Omental fat pad (tissue), 4 donors: ENCODE data around the gene ERGIC1. TPM values are rescaled to one million over a fixed set of nuclear protein-coding genes. Genes with fewer than 3 reads are reported as not detected.

Experiments
- ATAC-seq: fragments of 150-250 bp; one replicate; pipeline ENCODE4 v1.9.1; 2016; ENCODE audit warnings: mild to moderate bottlenecking, moderate library complexity; ENCODE audit not compliant: low FRiP score
- DNase-seq: peaks from one replicate; pipeline ENCODE4 v3.0.0-alpha.2; 2019; ENCODE audit warnings: low spot score
- CTCF ChIP-seq, 3 donors: fragments of 450-650 bp; IDR thresholded peaks; one replicate each; pipeline ENCODE4 v1.5.1; 2016 to 2017; ENCODE audit warnings: antibody characterized with exemption in 3 of 3, mild to moderate bottlenecking in 3 of 3, moderate library complexity in 2 of 3
- total RNA-seq, 4 donors: library from RNA; depleted of rRNA; stranded (reverse); fragments of >200 nt; gene quantifications; one replicate each; pipeline ENCODE4 v1.1.0, GENCODE V29; 2016

Gene ERGIC1
- total RNA-seq, 4 donors from 2014 or later: 98.8 to 227 (median 129) TPM

GRCh38 chr5:172903790-172904189 is 69.7 kb downstream of the ERGIC1 start:
- DNase-seq (peak; percentile 79), ATAC-seq (no peak)
- no peak for TF ChIP-seq CTCF (IDR thresholded peaks at IDR 0.05)

GRCh38 chr5:172904312-172904642 is 70.2 kb downstream of the ERGIC1 start:
- no peak for DNase-seq
- no peak for ATAC-seq
- TF ChIP-seq CTCF (IDR thresholded peaks at IDR 0.05): no peak

- ATAC-seq (peak; percentile 57), DNase-seq (no peak)
- no peak for TF ChIP-seq CTCF (IDR thresholded peaks at IDR 0.05)
Observed at GRCh38 chr5:172904643-172905345, 70.7 kb downstream of the ERGIC1 start.

GRCh38 chr5:172905346-172906140 is 71.5 kb downstream of the ERGIC1 start:
- no peak for DNase-seq
- TF ChIP-seq CTCF (IDR thresholded peaks at IDR 0.05): no peak
- ATAC-seq: no peak

GRCh38 chr5:172906436-172906835 is 72.4 kb downstream of the ERGIC1 start:
- TF ChIP-seq CTCF (IDR thresholded peaks at IDR 0.05): no peak
- ATAC-seq: no peak
- no peak for DNase-seq

GRCh38 chr5:172906888-172907287 is 72.8 kb downstream of the ERGIC1 start:
- TF ChIP-seq CTCF (IDR thresholded peaks at IDR 0.05): no peak
- DNase-seq (no peak), ATAC-seq (no peak)

GRCh38 chr5:172907657-172908056 is 73.6 kb downstream of the ERGIC1 start:
- DNase-seq: no peak
- no peak for ATAC-seq
- no peak for TF ChIP-seq CTCF (IDR thresholded peaks at IDR 0.05)
